GM19025 (cell line): Measurements from ENCODE around the gene FBXO31.
"Not testable (repeated sequence)": the region's sequence is repeated elsewhere in the genome, so short reads cannot be mapped to it uniquely, and the experiment has no call there.

Experiments
- ATAC-seq: cut with Tn5 transposase; IDR thresholded peaks from one replicate; pipeline ENCODE4 v1.9.1; 2021; ENCODE audit warnings: mild to moderate bottlenecking, low read depth, moderate library complexity; ENCODE audit not compliant: unreplicated experiment

The FBXO31 gene

GRCh38 chr16:87365021-87365713, 18.4 kb downstream of the FBXO31 start:
- ATAC-seq, result no peak

GRCh38 chr16:87363771-87364455, 19.7 kb downstream of the FBXO31 start:
- ATAC-seq, result no peak

DNA sequence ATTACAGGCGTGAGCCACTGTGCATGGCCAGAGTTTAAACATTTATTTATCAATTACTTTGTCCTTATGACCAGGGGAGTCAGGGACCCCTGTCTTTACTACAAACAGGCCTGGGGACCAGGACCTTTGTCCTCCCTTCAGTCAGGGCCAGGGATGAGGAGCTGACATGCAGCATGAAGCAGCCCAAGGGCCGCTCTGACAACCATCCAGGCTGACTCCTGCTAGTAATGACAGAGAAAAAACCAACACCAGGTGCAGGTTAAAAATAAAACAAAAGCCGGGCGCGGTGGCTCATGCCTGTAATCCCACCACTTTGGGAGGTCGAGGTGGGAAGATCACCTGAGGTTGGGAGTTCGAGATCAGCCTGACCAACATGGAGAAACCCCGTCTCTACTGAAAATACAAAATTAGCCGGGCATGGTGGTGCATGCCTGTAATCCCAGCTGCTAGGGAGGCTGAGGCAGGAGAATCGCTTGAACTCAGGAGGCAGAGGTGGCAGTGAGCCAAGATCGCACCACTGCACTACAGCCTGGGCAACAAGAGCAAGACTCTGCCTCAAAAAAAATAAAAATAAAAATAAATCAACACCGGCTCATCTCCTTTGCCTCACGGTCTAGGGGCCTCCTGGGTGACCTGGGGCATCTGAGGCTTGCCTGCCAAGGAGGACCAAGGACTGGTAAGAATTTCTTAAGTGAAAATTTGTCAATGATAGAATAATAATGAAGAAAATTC, 20.6 kb downstream of the FBXO31 start:
- ATAC-seq, result not testable (repeated sequence)

GRCh38 chr16:87361916-87362619, 21.5 kb downstream of the FBXO31 start:
- no peak for ATAC-seq

DNA sequence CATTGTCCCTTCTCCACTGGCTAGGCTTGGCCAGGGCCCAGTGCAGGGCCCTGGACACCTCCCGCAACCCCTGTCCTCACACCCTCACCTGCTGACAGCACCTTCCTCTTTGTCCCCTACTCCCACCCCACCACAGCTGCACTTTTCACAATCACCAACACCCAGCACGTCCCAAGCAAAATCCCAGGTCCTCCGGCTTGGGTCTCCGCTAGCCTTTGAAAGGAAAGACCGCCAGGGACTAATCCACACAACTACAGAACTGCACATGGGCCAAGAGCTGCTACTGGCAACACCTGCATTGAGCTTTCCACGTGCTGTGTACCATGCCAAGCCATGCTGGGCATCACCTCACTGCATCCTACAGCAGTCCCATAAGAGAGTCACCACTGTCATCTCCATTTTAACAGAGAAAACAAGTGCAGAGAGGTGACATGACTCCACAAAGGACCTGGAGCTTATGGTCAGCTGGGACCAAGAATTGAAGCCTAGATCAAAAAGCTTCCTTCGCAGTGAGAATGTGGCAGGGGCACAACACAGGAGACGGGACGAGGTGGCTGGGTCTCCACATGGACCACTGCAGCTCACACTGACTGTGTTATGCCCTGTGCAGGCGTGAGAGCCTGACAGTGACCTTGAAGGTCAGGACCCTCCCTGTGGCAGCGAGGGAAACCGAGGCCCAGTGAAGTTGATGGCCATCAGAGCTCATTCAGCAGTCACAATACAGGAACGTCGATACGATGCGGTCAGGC, 22.5 kb downstream of the FBXO31 start:
- no peak for ATAC-seq

DNA sequence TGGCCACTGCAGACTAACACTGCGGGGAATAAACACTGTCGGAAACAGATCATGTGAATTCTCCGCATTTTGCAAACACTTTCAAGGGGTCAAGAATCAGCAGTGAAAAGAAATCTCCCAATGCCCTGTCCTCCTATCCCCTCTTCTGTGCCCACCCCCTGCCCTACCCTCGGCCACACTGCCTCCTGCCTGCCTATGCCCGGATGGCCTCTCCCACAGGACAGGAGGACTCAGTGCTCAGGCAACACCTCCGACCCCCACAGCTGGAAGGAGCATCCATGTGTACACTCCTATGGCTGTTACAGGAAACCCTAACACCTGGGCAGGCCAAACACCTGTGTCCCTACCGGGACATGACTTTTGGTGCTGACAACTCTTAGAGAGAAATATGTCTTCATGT, 24.5 kb downstream of the FBXO31 start:
- ATAC-seq, result no peak

GRCh38 chr16:87358696-87359095, 24.9 kb downstream of the FBXO31 start:
- no peak for ATAC-seq

- ATAC-seq, result no peak
Measured at GRCh38 chr16:87358250-87358649, 25.3 kb downstream of the FBXO31 start.

DNA sequence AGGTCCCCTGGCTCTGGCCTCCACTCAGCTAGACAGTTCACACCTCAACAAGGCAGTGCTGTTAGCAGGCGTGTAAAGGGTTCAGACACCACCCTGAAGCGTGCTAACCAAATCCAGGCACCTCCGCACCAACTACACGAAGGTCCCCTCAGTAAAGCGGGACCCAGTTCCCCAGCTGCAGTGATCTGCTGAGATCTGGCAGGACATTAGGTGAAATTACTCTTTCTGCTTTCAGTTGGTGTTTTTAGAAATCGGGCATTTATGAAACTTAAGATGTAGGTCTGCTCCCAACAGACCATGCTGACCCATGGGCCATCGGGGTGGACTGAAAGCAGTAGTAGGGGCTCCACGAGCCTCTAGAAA, 27.1 kb downstream of the FBXO31 start:
- no peak for ATAC-seq

- ATAC-seq, result no peak
Measured at GRCh38 chr16:87353613-87354012, 30.0 kb downstream of the FBXO31 start.

DNA sequence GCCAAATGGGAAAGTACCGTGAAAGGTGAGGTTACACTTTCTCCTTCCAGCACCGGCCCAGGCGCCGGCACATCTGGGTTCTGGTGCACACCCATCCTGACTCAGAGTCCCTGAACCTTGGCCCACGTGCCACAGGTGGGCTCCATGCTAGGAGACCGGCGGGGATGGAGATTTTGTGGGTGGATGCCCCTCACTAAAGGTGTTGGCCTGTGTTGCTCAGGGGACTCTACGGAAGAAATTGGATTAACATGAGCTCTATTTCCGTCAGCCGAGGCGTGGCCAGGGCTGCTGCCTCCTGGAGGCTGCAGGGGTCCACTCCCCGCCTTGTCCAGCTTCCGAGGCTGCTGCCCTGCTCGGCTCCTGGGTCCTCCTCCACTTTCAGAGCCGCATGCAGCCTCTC, 30.8 kb downstream of the FBXO31 start:
- ATAC-seq, result no peak

DNA sequence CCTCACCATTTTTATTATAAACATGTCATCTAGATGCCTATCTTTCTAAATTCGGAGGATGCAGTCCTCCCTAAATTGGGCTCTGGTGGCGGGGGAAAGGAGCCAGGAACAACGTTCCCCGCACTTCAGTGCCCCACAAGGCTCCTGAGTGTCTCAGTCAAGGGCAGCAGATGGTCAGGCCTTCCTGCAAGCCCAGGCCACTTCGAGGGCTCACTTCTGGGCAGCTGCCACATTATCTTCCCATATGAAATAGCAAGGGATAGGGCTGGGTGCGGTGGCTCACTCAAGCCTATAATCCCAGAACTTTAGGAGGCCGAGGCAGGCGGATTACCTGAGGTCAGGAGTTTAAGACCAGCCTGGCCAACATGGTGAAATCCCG, 32.3 kb downstream of the FBXO31 start:
- ATAC-seq, result no peak

- no peak for ATAC-seq
Measured at GRCh38 chr16:87350681-87351319, 32.8 kb downstream of the FBXO31 start.

DNA sequence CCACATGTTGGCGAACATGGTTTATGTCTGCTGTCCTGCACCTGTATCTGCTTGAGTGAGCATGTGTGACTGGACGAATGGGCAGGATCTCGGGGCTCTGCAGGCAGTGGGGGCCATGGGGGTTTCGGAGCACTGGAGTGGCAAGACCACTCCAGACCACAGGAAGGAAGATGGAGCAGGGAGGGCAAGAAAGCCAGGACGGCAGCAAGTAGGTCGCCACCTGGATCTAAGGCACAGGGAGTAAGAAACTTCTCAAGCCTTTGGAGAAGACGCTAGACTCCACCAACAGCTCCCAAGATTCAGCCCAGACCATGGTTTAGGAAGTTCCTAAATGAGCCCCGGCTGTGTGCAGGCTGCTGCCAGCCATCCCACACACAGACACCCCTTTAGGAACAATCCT, 33.5 kb downstream of the FBXO31 start:
- no peak for ATAC-seq

- ATAC-seq, result no peak
Measured at GRCh38 chr16:87348616-87349157, 34.9 kb downstream of the FBXO31 start.

- no peak for ATAC-seq
Measured at GRCh38 chr16:87347932-87348615, 35.5 kb downstream of the FBXO31 start.

DNA sequence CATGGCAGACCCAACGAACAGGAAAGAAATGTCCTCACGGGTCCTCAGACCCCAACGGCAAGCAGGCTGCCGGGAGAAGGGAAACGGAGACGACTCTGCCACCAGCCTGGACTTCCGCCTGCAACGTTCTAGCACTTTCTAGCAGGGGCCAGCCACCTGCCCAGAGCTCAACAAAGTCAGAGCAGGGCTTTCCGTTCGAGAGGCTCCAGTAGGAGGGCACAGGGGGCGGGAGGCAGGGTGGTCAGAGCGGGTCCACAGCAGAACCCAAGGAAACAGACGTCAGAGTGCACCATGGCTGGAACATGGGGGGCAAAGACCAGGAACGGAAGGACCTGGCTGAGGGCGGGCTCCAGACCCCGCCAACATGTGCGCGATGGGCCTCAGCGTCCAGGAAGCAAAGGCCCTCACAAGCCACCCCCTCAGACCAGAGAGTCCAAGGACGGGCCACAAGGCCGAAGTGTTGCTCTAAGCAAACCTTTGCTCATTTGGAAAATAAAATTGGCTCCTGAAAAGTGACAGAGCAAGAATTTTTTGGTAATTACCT, 37.0 kb downstream of the FBXO31 start:
- no peak for ATAC-seq

- ATAC-seq, result no peak
Measured at GRCh38 chr16:87345726-87346424, 37.7 kb downstream of the FBXO31 start.
